DMS79 (cell line): ENCODE measurements around the gene OR51B5.
"Not testable (repeated sequence)": the region's sequence is repeated elsewhere in the genome, so short reads cannot be mapped to it uniquely, and the experiment has no call there.

ENCODE experiments used
- DNase-seq: peaks from one replicate; lab custom pipeline; 2025; lab: John Stamatoyannopoulos, UW

OR51B5 gene

DNA sequence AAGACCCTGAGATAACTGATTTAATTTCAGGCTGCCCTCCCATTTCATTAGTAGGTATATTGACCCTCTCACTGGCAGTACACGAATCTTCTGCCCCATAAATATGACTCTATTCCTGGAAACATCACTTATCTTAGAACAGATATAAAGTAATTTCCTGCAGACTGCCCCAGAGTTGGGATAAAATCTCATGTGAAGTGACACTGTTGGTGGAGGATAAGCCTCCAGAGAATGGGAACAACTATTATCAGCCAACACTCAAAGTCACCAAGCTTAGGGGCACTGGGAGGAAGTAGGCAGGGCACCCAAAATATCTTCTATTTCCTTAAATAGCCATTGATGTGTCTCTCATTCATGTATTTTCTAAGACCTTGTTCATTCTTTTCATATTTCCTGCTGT lies 8.2 kb downstream of the OR51B5 start:
- no peak for DNase-seq

DNA sequence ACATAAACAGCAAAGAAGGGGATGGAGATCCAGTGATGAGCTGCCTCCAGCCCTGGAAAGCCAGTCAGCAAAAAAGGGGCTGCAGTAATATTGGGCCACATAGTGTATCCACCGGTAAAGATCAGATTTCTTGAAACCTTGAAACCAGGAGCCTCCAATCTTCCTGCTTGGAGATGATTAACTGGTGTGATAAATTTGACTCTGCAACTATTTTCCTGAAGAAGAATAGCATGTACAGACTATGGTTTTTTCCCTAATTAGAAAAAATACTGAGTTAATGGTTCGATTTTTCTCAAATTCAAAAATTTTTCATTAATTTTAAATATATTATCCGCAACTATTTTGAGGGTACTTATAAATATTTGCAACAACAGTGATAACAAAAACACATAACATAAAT lies 19.1 kb downstream of the OR51B5 start, which contains the start of gene OR51B2:
Gene OR51B2, minus strand, starts transcription at position 101 of the 400 bp plus-strand sequence. Its CDS starts 0 bp downstream, at position 101.
- no peak for DNase-seq

DNA sequence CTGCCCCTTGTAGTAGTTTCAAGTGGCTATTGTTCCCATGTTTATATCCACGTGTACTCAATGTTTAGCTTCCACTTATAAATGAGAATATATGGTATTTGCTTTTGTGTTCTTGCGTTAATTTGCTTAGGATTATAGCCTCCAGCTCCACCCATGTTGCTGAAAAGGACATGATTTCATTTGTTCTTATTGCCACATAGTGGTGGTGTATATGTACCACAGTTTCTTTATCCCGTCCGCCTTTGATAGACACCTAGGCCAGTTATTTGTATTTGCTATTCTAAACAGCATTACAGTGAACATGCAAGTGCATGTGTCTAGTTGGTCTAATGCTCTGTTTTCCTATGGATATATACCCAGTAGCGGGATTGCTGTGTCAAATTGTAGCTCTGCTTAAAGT lies 26.0 kb downstream of the OR51B5 start:
- DNase-seq: no peak

DNA sequence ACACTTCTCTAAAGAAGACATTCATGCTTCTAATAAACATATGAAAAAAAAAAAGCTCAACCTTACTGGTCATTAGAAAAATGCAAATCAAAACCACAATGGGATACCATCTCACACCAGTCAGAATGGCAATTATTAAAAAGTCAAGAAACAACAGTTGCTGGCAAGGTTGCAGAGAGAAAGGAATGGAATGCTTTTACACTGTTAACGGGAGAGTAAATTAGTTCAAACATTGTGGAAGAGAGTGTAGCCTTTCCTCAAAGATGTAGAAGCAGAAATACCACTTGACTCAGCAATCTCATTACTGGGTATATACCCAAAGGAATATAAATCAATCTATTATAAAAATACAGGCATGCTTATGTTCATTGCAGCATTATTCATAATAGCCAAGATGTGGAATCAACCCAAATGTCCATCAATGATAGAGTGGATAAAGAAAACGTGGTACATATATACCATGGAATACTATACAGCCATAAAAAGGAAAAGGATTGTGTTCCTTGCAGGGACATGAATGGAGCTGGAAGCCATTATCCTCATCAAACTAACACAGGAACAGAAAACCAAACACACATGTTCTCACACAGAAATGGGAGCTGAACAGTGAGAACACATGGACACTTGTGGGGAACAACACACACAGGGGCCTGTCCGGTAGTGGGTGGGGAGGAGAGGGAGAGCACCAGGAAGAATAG lies 29.8 kb downstream of the OR51B5 start:
- DNase-seq: not testable (repeated sequence)

DNA sequence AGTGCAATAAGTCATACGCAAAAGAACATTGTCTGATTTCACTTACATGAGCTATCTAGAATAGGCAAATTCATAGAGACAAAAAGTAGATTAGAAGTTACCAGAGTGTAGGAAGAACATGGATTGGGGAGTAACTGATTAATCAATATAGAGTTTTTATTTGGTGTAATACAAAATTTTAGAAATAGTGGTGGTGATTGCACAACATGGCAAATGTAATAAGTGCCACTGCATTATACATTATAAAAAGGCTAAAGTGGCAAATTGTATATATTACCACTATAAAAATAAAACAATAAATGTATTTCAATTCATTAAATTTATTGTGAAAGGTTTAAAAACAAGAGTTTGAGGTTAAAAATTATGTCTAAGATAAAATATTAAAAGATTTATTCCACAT lies 32.9 kb downstream of the OR51B5 start:
- no peak for DNase-seq

DNA sequence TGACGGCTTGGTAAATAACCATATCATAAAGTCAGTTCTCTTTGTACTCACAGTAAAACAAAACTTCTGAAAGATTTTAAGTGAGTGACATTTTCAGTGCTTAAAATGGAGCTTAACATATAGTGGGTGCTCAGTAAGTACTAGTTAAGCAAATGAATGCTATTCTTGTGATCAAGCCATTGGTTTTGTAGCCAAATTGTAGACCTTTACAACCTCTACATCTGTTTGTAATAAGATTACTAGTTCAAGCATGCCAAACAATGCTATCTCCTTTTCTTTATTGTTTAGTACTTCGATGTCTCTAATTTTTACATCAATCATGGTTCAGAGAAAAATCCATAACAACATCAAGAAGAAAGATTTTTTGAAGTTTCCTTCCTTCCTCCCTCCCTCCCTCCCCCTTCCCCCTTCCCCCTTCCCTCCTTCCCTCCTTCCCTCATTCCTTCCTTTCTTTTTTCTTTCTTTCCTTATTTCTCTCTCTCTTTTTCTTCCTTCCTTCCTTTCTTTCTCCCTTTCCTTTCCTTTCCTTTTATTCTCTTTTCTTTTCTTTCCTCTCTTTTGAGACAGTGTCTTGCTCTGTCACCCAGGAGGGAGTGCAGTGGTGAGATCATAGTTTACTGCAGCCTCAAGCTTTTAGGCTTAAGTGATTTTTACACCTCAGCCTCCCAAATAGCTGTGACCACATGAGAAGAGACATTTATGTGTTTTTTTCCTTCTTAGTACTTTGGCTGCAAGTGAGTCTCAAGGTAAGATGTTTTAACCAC lies 35.9 kb downstream of the OR51B5 start:
- DNase-seq: no peak

DNA sequence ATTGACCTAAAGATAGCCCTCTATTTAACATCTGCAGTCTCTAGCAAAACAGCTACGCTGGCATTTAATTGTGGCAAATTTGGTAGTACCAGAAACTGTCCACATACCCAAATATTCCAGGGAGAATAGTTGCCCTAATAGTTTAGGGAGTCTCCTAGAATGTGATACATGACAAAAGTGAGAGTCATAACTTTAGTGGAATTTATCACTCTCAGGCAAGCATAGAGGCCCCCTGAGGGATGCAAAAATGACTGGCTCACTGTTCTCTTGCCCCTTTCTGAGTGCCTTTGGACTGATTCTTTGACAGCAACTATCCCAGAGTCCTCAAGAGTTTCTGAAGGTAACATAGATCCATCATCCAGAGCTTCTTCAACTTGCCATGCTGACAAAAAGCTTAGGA lies 39.3 kb downstream of the OR51B5 start:
- no peak for DNase-seq

DNA sequence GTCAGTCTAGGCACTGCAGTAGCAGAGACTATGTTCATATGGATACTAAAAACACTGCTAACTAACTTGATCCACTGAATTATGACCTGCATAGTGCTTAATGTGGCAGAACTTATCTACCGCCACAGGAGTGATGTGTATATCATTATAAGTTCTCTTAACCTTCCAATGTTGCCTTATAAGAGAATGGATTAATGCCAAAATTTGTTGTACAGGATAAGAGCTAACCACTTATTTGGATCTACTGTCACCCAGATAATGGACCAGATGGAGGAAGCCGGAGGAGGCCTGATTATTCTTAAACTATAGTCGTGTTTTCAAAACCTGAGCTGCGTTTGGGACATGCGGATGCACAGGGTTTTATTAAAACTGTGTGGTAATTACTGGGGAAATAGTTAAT lies 39.7 kb downstream of the OR51B5 start:
- no peak for DNase-seq

DNA sequence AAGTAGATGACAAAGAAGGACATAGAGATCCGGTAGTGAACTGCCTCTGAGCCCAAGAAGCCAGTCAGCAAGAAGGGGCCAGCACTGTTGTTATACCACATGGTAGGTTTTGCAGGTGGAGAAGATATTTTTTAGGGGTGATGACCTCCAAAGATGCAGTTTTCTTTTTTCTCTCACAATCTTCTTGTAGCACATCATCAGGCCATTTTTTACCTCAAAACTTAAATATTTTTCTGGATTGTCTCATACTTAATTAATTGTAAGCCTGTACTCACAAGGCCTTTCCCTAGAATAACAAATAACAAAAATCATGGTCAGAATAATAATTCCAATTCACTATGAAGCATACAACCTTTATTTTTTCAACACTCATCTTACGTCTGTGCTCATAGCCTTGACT lies 41.5 kb downstream of the OR51B5 start, which contains the start of gene OR51B4:
Gene OR51B4, minus strand, starts transcription at position 101 of the 400 bp plus-strand sequence. Its CDS starts 0 bp downstream, at position 101.
- DNase-seq: no peak

DNA sequence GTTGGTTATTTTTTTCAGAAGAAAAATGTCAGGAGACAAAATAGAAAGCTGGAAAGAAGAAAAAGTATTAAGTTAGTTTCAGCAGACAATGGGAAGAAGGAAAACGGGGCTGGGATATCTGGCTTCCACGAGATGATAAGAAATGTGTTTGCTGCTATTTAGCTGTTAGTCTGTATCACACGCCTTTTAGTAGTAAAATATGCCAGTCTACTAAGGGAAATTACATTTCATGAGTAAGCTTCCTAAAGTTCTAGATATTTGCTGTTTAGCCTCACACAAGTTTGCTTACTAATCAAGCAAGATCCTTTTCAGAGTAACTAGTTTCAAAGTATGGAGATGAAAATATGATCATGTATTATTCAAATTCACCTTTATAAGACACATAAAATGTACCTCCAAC lies 43.1 kb downstream of the OR51B5 start:
- DNase-seq: no peak

DNA sequence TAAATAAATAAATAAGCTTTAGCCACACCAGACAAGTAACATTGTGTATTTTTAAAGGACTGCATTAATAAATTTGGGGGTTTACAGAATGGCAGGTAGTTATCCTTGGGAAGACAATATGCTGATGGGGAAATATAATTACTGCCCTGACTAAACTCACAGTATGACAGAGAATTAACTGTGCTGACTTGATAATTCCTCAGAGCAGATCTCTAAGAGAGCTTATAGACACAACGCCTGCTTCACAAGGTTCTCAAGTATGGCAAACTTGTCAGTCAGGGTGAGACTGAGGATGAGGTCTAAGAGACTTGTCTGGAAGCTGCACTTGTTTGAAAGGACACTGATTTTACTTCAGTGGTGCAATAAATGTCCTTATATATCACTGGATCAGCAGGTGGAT lies 44.9 kb downstream of the OR51B5 start:
- no peak for DNase-seq

DNA sequence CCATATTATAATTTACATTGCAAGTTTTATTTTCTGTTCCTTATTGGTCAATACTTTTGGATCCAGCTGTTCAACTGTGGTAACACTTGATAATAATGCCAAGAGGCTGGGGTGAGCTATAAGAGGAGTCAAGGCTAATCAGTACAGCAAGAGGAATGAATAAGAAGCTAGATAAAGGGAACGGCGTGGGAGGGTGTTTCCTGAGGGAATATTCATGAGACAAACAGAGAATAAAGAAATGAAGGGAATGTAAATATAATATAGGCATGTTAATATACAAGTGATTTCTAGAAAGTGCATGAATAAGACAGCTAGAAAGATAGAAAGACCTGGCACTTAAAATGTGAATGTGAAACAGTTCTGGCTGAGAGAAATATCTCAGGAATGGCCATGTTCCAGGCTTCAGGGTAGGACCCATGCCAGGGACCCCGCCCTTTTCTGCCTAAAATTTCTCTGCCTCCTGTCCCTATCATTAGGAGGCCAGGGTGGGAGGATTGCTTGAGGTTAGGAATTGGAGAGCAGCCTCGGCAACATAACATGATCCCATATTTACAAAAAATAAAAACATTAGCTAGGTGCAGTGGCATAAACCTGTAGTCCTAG lies 45.5 kb downstream of the OR51B5 start:
- no peak for DNase-seq

DNA sequence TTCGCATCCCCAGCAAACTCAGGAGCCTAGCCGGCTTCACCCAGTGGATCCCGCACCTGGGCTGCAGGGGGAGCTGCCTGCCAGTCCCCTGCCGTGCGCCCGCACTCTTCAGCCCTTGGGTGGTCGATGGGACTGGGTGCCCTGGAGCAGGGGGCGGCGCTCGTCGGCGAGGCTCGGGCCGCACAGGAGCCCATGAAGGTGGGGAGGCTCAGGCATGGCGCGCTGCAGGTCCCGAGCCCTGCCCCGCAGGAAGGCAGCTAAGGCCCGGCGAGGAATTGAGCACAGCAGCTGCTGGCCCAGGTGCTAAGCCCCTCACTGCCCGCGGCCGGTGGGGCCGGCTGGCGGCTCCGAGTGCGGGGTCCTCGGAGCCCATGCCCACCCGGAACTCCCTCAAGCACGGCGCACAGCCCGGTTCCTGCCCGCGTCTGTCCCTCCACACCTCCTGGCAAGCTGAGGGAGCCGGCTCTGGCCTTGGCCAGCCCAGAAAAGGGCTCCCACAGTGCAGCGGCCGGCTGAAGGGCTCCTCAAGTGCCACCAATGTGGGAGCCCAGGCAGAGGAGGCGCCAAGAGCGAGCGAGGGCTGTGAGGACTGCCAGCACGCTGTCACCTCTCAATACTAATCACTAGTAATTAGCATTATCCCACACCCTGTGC lies 48.9 kb downstream of the OR51B5 start:
- DNase-seq: not testable (repeated sequence)

DNA sequence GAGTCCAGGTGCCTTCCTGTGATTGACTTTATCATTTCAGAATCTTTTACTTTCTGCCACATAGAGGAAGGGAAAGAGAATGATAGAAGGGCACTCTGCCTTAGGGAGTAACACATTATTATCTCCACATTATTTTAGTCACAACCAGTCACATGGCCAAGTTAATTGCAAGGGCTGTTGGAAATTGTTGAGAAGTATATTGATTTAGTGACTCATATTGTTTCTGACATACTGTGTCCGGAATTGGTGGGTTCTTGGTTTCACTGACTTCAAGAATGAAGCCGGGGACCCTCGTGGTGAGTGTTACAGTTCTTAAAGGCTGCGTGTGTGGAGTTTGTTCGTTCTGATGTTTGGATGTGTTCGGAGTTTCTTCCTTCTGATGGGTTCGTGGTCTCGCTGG lies 50.3 kb downstream of the OR51B5 start:
- DNase-seq: no peak
